Colon (tissue), 2 donors: ENCODE data around the gene FAM171A2.
"Not testable (repeated sequence)": the region's sequence is repeated elsewhere in the genome, so short reads cannot be mapped to it uniquely, and the experiment has no call there.

Source experiments
- FAIRE-seq: peaks from 2 replicates; lab custom pipeline; 2012; peaks lifted over from hg19 to GRCh38; lab: Jason Lieb, UNC
- donor health status: control.
- donor health status: control.

FAM171A2 gene

GRCh38 chr17:44345454-44346026 lies 18.1 kb downstream of the FAM171A2 start:
- no peak for FAIRE-seq

GRCh38 chr17:44344939-44345453 lies 18.7 kb downstream of the FAM171A2 start, which contains the start of gene GRN:
Gene GRN, plus strand, starts transcription at chr17:44345302. Its CDS starts 3,863 bp downstream, at chr17:44349165.
- peak; percentile 51 for FAIRE-seq

- no peak for FAIRE-seq
Measured at GRCh38 chr17:44343510-44344209, 20.0 kb downstream of the FAM171A2 start.

- not testable (repeated sequence) for FAIRE-seq
Measured at GRCh38 chr17:44340553-44340952, 23.1 kb downstream of the FAM171A2 start.

- FAIRE-seq, result no peak
Measured at GRCh38 chr17:44338702-44339101, 25.0 kb downstream of the FAM171A2 start.

GRCh38 chr17:44335968-44336367 lies 27.7 kb downstream of the FAM171A2 start:
- no peak for FAIRE-seq

- no peak for FAIRE-seq
Measured at GRCh38 chr17:44335564-44335963, 28.1 kb downstream of the FAM171A2 start.

- FAIRE-seq, result no peak
Measured at GRCh38 chr17:44334727-44335126, 28.9 kb downstream of the FAM171A2 start.

GRCh38 chr17:44334315-44334714 lies 29.3 kb downstream of the FAM171A2 start:
- FAIRE-seq, result no peak

GRCh38 chr17:44333371-44333770 lies 30.3 kb downstream of the FAM171A2 start:
- no peak for FAIRE-seq

GRCh38 chr17:44331249-44331760 lies 32.3 kb downstream of the FAM171A2 start:
- FAIRE-seq, result no peak

GRCh38 chr17:44330263-44330662 lies 33.4 kb downstream of the FAM171A2 start:
- FAIRE-seq, result not testable (repeated sequence)

- FAIRE-seq, result not testable (repeated sequence)
Measured at GRCh38 chr17:44329516-44329915, 34.1 kb downstream of the FAM171A2 start.

- FAIRE-seq, result no peak
Measured at GRCh38 chr17:44327715-44328449, 35.8 kb downstream of the FAM171A2 start.

GRCh38 chr17:44326861-44327444 lies 36.7 kb downstream of the FAM171A2 start:
- FAIRE-seq, result no peak

- no peak for FAIRE-seq
Measured at GRCh38 chr17:44324571-44325275, 38.9 kb downstream of the FAM171A2 start, which contains the start of gene SLC25A39. Gene SLC25A39, minus strand, starts transcription at chr17:44324823. Its CDS starts 1,261 bp downstream, at chr17:44323562.

GRCh38 chr17:44324092-44324570 lies 39.5 kb downstream of the FAM171A2 start:
- no peak for FAIRE-seq

- FAIRE-seq, result no peak
Measured at GRCh38 chr17:44323359-44324091, 40.1 kb downstream of the FAM171A2 start.

- FAIRE-seq, result no peak
Measured at GRCh38 chr17:44322236-44322895, 41.3 kb downstream of the FAM171A2 start.
